Naive thymus-derived CD4-positive, alpha-beta T cell (primary cell): ENCODE results near the gene SSBP3. TPM values are rescaled to one million over a fixed set of nuclear protein-coding genes. Genes with fewer than 3 reads are reported as not detected.
A peak's percentile ranks its signal among the peaks of the same experiment; 100 is the strongest.

Experiments
- ATAC-seq: fragments of 150-1000 bp; cut with Tn5 transposase; 2 replicates; pipeline ENCODE4 v1.10.0; 2021; ENCODE audit warnings: mild to moderate bottlenecking, moderate library complexity
- CTCF ChIA-PET: fragments of 350-600 bp; sonication (Branson Sonifier 250); formaldehyde crosslinking; loops from one replicate; lab custom pipeline; 2021; ENCODE audit warnings: antibody characterized with exemption; lab: Charles Lee
- POLR2A ChIA-PET: fragments of 350-600 bp; sonication (Branson Sonifier 250); formaldehyde crosslinking; loops from one replicate; lab custom pipeline; 2021; ENCODE audit warnings: antibody characterized with exemption, inconsistent platforms; lab: Charles Lee
- DNase-seq, 9 donors: peaks; one replicate each; pipeline versions ENCODE4 v3.0.0 to v3.0.0-alpha.2; 2020 to 2022; ENCODE audit warnings: mixed read lengths in 1 of 9
- H3K27ac ChIP-seq: one replicate; pipeline ENCODE4 v1.7.0; 2013; ENCODE audit warnings: mild to moderate bottlenecking, low read depth, low read length, moderate library complexity
- H3K27me3 ChIP-seq, 2 donors: one replicate each; pipeline ENCODE4 v1.7.0; 2013; ENCODE audit warnings: low read length in 2 of 2, mild to moderate bottlenecking in 2 of 2, moderate library complexity in 2 of 2; ENCODE audit not compliant: control insufficient read depth in 2 of 2, insufficient read depth in 2 of 2
- H3K36me3 ChIP-seq, 3 experiments: 1 replicate in 2 of 3; 2 replicates in 1 of 3; pipeline ENCODE4 v1.7.0; 2013; ENCODE audit warnings: low read length in 3 of 3, mild to moderate bottlenecking in 3 of 3, moderate library complexity in 1 of 3; ENCODE audit not compliant: insufficient read depth in 3 of 3, control insufficient read depth in 2 of 3
- H3K4me1 ChIP-seq, 2 donors: one replicate each; pipeline ENCODE4 v1.7.0; 2013; ENCODE audit warnings: low read length in 2 of 2, mild to moderate bottlenecking in 2 of 2, moderate library complexity in 1 of 2; ENCODE audit not compliant: control insufficient read depth in 2 of 2, insufficient read depth in 2 of 2
- H3K4me3 ChIP-seq: 2 replicates; pipeline ENCODE4 v1.7.0; 2013; ENCODE audit warnings: mild to moderate bottlenecking, low read length
- H3K9me3 ChIP-seq, 3 experiments: 1 replicate in 2 of 3; 2 replicates in 1 of 3; pipeline ENCODE4 v1.7.0; 2013; ENCODE audit warnings: low read length in 3 of 3; ENCODE audit not compliant: control insufficient read depth in 2 of 3
- H3K27ac Mint-ChIP-seq, 9 donors: one replicate each; pipeline ENCODE4 v1.8.0; 2020 to 2022; ENCODE audit warnings: mixed read lengths in 9 of 9, mild to moderate bottlenecking in 8 of 9, moderate library complexity in 5 of 9, inconsistent platforms in 2 of 9
- H3K27me3 Mint-ChIP-seq, 5 donors: one replicate each; pipeline ENCODE4 v1.8.0; 2021 to 2022; ENCODE audit warnings: mixed read lengths in 5 of 5, mild to moderate bottlenecking in 1 of 5
- H3K36me3 Mint-ChIP-seq, 5 donors: one replicate each; pipeline ENCODE4 v1.8.0; 2020 to 2022; ENCODE audit warnings: mixed read lengths in 5 of 5, mild to moderate bottlenecking in 3 of 5, inconsistent platforms in 1 of 5
- H3K4me1 Mint-ChIP-seq, 7 donors: one replicate each; pipeline ENCODE4 v1.8.0; 2020 to 2022; ENCODE audit warnings: mixed read lengths in 7 of 7, mild to moderate bottlenecking in 3 of 7, inconsistent platforms in 1 of 7
- H3K4me3 Mint-ChIP-seq, 10 donors: one replicate each; pipeline ENCODE4 v1.8.0; 2020 to 2022; ENCODE audit warnings: mild to moderate bottlenecking in 10 of 10, mixed read lengths in 10 of 10, moderate library complexity in 6 of 10, inconsistent platforms in 2 of 10
- H3K9me3 Mint-ChIP-seq, 11 donors: one replicate each; pipeline ENCODE4 v1.8.0; 2020 to 2022; ENCODE audit warnings: mixed read lengths in 11 of 11, mild to moderate bottlenecking in 4 of 11, inconsistent platforms in 1 of 11, moderate library complexity in 1 of 11
- intact Hi-C, 2 donors: fragments of 100-400 bp; cut with micrococcal nuclease; formaldehyde crosslinking; loops; one replicate each; pipeline ENCODE4 v1.15.1; 2023
- polyA plus RNA-seq, 2 donors: library from polyadenylated mRNA; unstranded; fragments of 300-500 nt; fragmentation: Illumina TruSeq; gene quantifications; one replicate each; pipeline ENCODE4 v1.2.3, GENCODE V29; 2021
- total RNA-seq, 6 experiments: library from RNA in 5 of 6; stranded (reverse) in 5 of 6; gene quantifications; 1 replicate in 5 of 6; 2 replicates in 1 of 6; pipeline ENCODE4 v1.2.3 and lab custom pipeline; 2021 to 2026

Gene SSBP3
- total and polyA plus RNA-seq, 7 experiments from 2014 or later, result 19.4 to 124 (median 80.5) TPM

GRCh38 chr1:54396261-54396933, 9.8 kb downstream of the SSBP3 start:
- H3K9me3 Mint-ChIP-seq, result no peaks in the 10 kb centered on the region
- Histone ChIP-seq H3K36me3 (peaks cover 5 to 83% (median 12%) of the 10 kb centered on the region in 3 experiments), H3K4me3 (no peak overlapping the region), H3K4me1 (no peaks in the 10 kb centered on the region), H3K9me3 (no peaks in the 10 kb centered on the region), H3K27ac (no peak overlapping the region), H3K27me3 (no peaks in the 10 kb centered on the region)
- intact Hi-C loops, result no loop called here
- H3K36me3 Mint-ChIP-seq, result peaks cover 20 to 60% (median 42%) of the 10 kb centered on the region in 5 donors
- ChIA-PET CTCF (interaction anchor here (1.0 kb wide), 1 partner anchor 92 kb away, joined by 3 read pairs; no protein-coding TSS in a partner anchor), POLR2A (interaction anchor here (0.9 to 1.2 kb wide), 3 partner anchors 10 to 93 kb away, joined by 3 to 5 read pairs (median 3); partner anchors contain the start of gene SSBP3)
- H3K4me3 Mint-ChIP-seq, result no peak overlapping the region
- DNase-seq (no peak), ATAC-seq (no peak)
- H3K27ac Mint-ChIP-seq, result peak overlapping the region in 5 of 9 donors; percentile 18 to 83 (median 60)
- H3K27me3 Mint-ChIP-seq, result no peaks in the 10 kb centered on the region
- H3K4me1 Mint-ChIP-seq, result peaks cover 25 to 85% (median 71%) of the 10 kb centered on the region in 7 donors

- H3K27me3 Mint-ChIP-seq, result no peaks in the 10 kb centered on the region
- no peaks in the 10 kb centered on the region for H3K9me3 Mint-ChIP-seq
- Histone ChIP-seq H3K27me3 (no peaks in the 10 kb centered on the region), H3K4me1 (no peaks in the 10 kb centered on the region), H3K4me3 (no peak overlapping the region), H3K36me3 (peaks cover 5 to 83% (median 12%) of the 10 kb centered on the region in 3 experiments), H3K9me3 (no peaks in the 10 kb centered on the region), H3K27ac (no peak overlapping the region)
- intact Hi-C loops, result no loop called here
- no peak overlapping the region for H3K4me3 Mint-ChIP-seq
- H3K4me1 Mint-ChIP-seq, result peaks cover 17 to 80% (median 68%) of the 10 kb centered on the region in 7 donors
- H3K27ac Mint-ChIP-seq, result peak overlapping the region in 4 of 9 donors; percentile 22 to 47 (median 34)
- ChIA-PET POLR2A (interaction anchor here (1.1 to 1.2 kb wide), 2 partner anchors 11 to 94 kb away, joined by 3 to 5 read pairs; partner anchors contain the start of gene SSBP3), CTCF (no interaction called here)
- peaks cover 15 to 58% (median 32%) of the 10 kb centered on the region in 5 donors for H3K36me3 Mint-ChIP-seq
- DNase-seq, result no peak
- ATAC-seq, result no peak
Observed at GRCh38 chr1:54395281-54395934, 10.8 kb downstream of the SSBP3 start.

GRCh38 chr1:54394104-54394503, 12.1 kb downstream of the SSBP3 start:
- H3K4me3 Mint-ChIP-seq, result peak overlapping the region in 1 of 10 donors; percentile 10
- Histone ChIP-seq H3K27me3 (no peaks in the 10 kb centered on the region), H3K9me3 (no peaks in the 10 kb centered on the region), H3K4me1 (no peaks in the 10 kb centered on the region), H3K27ac (no peak overlapping the region), H3K36me3 (peaks cover 5 to 77% (median 8%) of the 10 kb centered on the region in 3 experiments), H3K4me3 (no peak overlapping the region)
- peaks cover 6 to 51% (median 20%) of the 10 kb centered on the region in 5 donors for H3K36me3 Mint-ChIP-seq
- ATAC-seq (no peak), DNase-seq (no peak)
- H3K4me1 Mint-ChIP-seq, result peaks cover 17 to 77% (median 65%) of the 10 kb centered on the region in 7 donors
- H3K27me3 Mint-ChIP-seq, result no peaks in the 10 kb centered on the region
- intact Hi-C loops, result no loop called here
- no peaks in the 10 kb centered on the region for H3K9me3 Mint-ChIP-seq
- H3K27ac Mint-ChIP-seq, result peak overlapping the region in 1 of 9 donors; percentile 14
- ChIA-PET CTCF (no interaction called here), POLR2A (no interaction called here)

GRCh38 chr1:54392401-54392800, 13.8 kb downstream of the SSBP3 start:
- peak overlapping the region in 2 of 9 donors; percentile 21 to 22 for H3K27ac Mint-ChIP-seq
- Histone ChIP-seq H3K4me3 (no peak overlapping the region), H3K27me3 (no peaks in the 10 kb centered on the region), H3K9me3 (no peaks in the 10 kb centered on the region), H3K36me3 (peaks cover 0 to 64% (median 7%) of the 10 kb centered on the region in 3 experiments), H3K4me1 (no peaks in the 10 kb centered on the region), H3K27ac (no peak overlapping the region)
- ChIA-PET POLR2A (interaction anchor here (1.5 kb wide), 1 partner anchor 9 kb away, joined by 4 read pairs; no protein-coding TSS in a partner anchor), CTCF (interaction anchor here (0.5 kb wide), 1 partner anchor 42 kb away, joined by 3 read pairs; no protein-coding TSS in a partner anchor)
- H3K27me3 Mint-ChIP-seq, result no peaks in the 10 kb centered on the region
- no peak overlapping the region for H3K4me3 Mint-ChIP-seq
- H3K4me1 Mint-ChIP-seq, result peaks cover 27 to 77% (median 67%) of the 10 kb centered on the region in 7 donors
- intact Hi-C loops, result no loop called here
- ATAC-seq (no peak), DNase-seq (no peak)
- no peaks in the 10 kb centered on the region for H3K9me3 Mint-ChIP-seq
- peaks cover 0 to 40% (median 11%) of the 10 kb centered on the region in 5 donors for H3K36me3 Mint-ChIP-seq

- no peak overlapping the region for H3K4me3 Mint-ChIP-seq
- H3K27ac ChIP-seq, result no peak overlapping the region
- POLR2A ChIA-PET, result interaction anchor here (1.5 kb wide), 1 partner anchor 10 kb away, joined by 4 read pairs; no protein-coding TSS in a partner anchor
- H3K4me3 ChIP-seq, result no peak overlapping the region
- no peaks in the 10 kb centered on the region for H3K9me3 Mint-ChIP-seq
- H3K27me3 Mint-ChIP-seq, result no peaks in the 10 kb centered on the region
- no peaks in the 10 kb centered on the region for H3K27me3 ChIP-seq
- H3K27ac Mint-ChIP-seq, result peak overlapping the region in 4 of 9 donors; percentile 8 to 51 (median 22)
- no peaks in the 10 kb centered on the region for H3K4me1 ChIP-seq
- H3K36me3 ChIP-seq, result peaks cover 0 to 56% (median 7%) of the 10 kb centered on the region in 3 experiments
- no peaks in the 10 kb centered on the region for H3K9me3 ChIP-seq
- ATAC-seq, result no peak
- peaks cover 30 to 79% (median 75%) of the 10 kb centered on the region in 7 donors for H3K4me1 Mint-ChIP-seq
- H3K36me3 Mint-ChIP-seq, result peaks cover 0 to 40% (median 11%) of the 10 kb centered on the region in 5 donors
- no peak for DNase-seq
- intact Hi-C loops, result no loop called here
- CTCF ChIA-PET, result interaction anchor here (0.5 kb wide), 1 partner anchor 41 kb away, joined by 3 read pairs; no protein-coding TSS in a partner anchor
Observed at GRCh38 chr1:54391450-54392209, 14.6 kb downstream of the SSBP3 start.

GRCh38 chr1:54390655-54391054, 15.5 kb downstream of the SSBP3 start:
- no peak overlapping the region for H3K27ac ChIP-seq
- no peaks in the 10 kb centered on the region for H3K9me3 ChIP-seq
- H3K36me3 ChIP-seq, result peaks cover 0 to 51% (median 6%) of the 10 kb centered on the region in 3 experiments

More at GRCh38 chr1:54390655-54391054, 15.5 kb downstream of the SSBP3 start:
- Histone ChIP-seq H3K4me3 (no peak overlapping the region), H3K4me1 (no peaks in the 10 kb centered on the region), H3K27me3 (no peaks in the 10 kb centered on the region)
- no peaks in the 10 kb centered on the region for H3K9me3 Mint-ChIP-seq
- intact Hi-C loops, result no loop called here
- ATAC-seq (no peak), DNase-seq (no peak)
- no peak overlapping the region for H3K4me3 Mint-ChIP-seq
- CTCF ChIA-PET, result no interaction called here
- H3K4me1 Mint-ChIP-seq, result peaks cover 30 to 80% (median 73%) of the 10 kb centered on the region in 7 donors
- no peak overlapping the region for H3K27ac Mint-ChIP-seq
- POLR2A ChIA-PET, result interaction anchor here (1.5 kb wide), 2 partner anchors 9 to 11 kb away, joined by 4 read pairs; no protein-coding TSS in a partner anchor
- peaks cover 0 to 34% (median 6%) of the 10 kb centered on the region in 5 donors for H3K36me3 Mint-ChIP-seq
- no peaks in the 10 kb centered on the region for H3K27me3 Mint-ChIP-seq
